Breast epithelium (tissue), 3 donors: ENCODE results near the gene DNAH3.

Source experiments
- POLR2A ChIP-seq: fragments of 450-650 bp; IDR thresholded peaks from one replicate; pipeline ENCODE4 v1.6.1; 2016; ENCODE audit warnings: antibody characterized with exemption, mild to moderate bottlenecking, moderate library complexity
- TF ChIP-seq, protein P1 (sequence below), 3 donors: fragments of 450-650 bp; IDR thresholded peaks; one replicate each; pipeline ENCODE4 v1.5.1; 2016 to 2017; ENCODE audit warnings: antibody characterized with exemption in 3 of 3, mild to moderate bottlenecking in 3 of 3, moderate library complexity in 3 of 3

DNA sequence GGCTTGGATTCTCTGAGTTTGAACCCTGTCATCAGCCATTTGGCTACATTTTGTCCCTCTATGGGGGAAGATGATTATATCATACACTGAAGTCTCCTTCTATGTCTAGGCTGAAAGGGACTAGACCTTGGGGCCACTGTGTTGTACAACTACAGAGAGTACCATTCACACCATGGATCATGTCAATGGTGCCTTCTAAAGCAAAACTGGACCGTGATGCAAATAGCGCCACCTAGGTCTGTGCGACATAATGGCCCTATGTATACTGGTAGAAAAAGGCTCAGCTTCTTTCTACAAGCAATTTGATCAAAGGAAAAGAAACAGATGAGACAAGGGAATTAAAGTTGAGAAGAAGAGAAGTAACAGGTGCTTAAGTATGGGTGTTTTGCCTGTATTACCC lies 149.4 kb downstream of the DNAH3 start:
- TF ChIP-seq, protein P1, sequence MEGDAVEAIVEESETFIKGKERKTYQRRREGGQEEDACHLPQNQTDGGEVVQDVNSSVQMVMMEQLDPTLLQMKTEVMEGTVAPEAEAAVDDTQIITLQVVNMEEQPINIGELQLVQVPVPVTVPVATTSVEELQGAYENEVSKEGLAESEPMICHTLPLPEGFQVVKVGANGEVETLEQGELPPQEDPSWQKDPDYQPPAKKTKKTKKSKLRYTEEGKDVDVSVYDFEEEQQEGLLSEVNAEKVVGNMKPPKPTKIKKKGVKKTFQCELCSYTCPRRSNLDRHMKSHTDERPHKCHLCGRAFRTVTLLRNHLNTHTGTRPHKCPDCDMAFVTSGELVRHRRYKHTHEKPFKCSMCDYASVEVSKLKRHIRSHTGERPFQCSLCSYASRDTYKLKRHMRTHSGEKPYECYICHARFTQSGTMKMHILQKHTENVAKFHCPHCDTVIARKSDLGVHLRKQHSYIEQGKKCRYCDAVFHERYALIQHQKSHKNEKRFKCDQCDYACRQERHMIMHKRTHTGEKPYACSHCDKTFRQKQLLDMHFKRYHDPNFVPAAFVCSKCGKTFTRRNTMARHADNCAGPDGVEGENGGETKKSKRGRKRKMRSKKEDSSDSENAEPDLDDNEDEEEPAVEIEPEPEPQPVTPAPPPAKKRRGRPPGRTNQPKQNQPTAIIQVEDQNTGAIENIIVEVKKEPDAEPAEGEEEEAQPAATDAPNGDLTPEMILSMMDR (IDR thresholded peaks at IDR 0.05) = no peak
- TF ChIP-seq POLR2A = no peak
